EH (cell line): ENCODE measurements around the gene KIAA0513.
"Not testable (repeated sequence)": the region's sequence is repeated elsewhere in the genome, so short reads cannot be mapped to it uniquely, and the experiment has no call there.

Experiments used
- DNase-seq: peaks from one replicate; pipeline ENCODE4 v3.0.0-alpha.2; 2015; ENCODE audit warnings: low read depth

KIAA0513 gene

GRCh38 chr16:85028685-85029407 lies 1.3 kb downstream of the KIAA0513 start:
- DNase-seq = peak; percentile 65

- DNase-seq = peak; percentile 85
Measured at GRCh38 chr16:85029408-85029784, 1.8 kb downstream of the KIAA0513 start.

- no peak for DNase-seq
Measured at GRCh38 chr16:85029981-85030401, 2.4 kb downstream of the KIAA0513 start.

GRCh38 chr16:85031451-85031850 lies 3.9 kb downstream of the KIAA0513 start:
- DNase-seq = no peak

- DNase-seq = not testable (repeated sequence)
Measured at GRCh38 chr16:85032187-85032586, 4.6 kb downstream of the KIAA0513 start.

GRCh38 chr16:85033171-85033570 lies 5.6 kb downstream of the KIAA0513 start:
- DNase-seq = no peak

GRCh38 chr16:85034591-85035433 lies 7.2 kb downstream of the KIAA0513 start:
- no peak for DNase-seq

- no peak for DNase-seq
Measured at GRCh38 chr16:85036236-85037049, 8.8 kb downstream of the KIAA0513 start.

GRCh38 chr16:85037050-85037410 lies 9.4 kb downstream of the KIAA0513 start:
- peak; percentile 69 for DNase-seq

GRCh38 chr16:85037721-85038120 lies 10.1 kb downstream of the KIAA0513 start:
- no peak for DNase-seq

GRCh38 chr16:85040685-85041084 lies 13.1 kb downstream of the KIAA0513 start:
- no peak for DNase-seq

GRCh38 chr16:85041219-85042166 lies 13.9 kb downstream of the KIAA0513 start:
- no peak for DNase-seq

- no peak for DNase-seq
Measured at GRCh38 chr16:85042167-85042526, 14.6 kb downstream of the KIAA0513 start.

- DNase-seq = no peak
Measured at GRCh38 chr16:85042606-85043005, 15.0 kb downstream of the KIAA0513 start.

- no peak for DNase-seq
Measured at GRCh38 chr16:85045077-85045476, 17.5 kb downstream of the KIAA0513 start.

GRCh38 chr16:85045641-85046471 lies 18.3 kb downstream of the KIAA0513 start:
- DNase-seq = no peak

GRCh38 chr16:85046472-85046916 lies 18.9 kb downstream of the KIAA0513 start:
- DNase-seq = no peak

GRCh38 chr16:85046931-85047866 lies 19.6 kb downstream of the KIAA0513 start:
- no peak for DNase-seq

GRCh38 chr16:85047867-85048455 lies 20.4 kb downstream of the KIAA0513 start:
- no peak for DNase-seq
